ENCODE data around the gene PPAN.

DNA sequence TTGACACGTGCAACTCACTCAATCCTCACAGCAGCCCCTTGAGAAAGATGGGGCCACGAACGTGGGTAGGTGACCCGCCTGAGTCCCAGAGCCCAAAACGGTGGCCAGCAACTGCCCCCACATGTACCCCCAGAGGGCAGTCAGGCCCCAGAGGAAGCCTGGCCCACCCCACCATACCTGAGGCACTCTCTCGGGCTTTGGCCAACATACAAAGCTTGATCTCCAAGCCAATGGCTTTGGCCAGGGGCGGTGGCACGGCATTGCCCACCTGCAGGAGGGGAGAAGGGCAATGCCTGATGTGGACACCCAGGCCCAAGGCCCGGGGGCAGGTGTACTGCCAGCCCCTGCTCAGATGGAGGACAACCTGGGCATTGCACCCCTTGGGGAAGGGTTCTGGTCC, 27.9 kb downstream of the PPAN start:
- TF ChIP-seq POLR2AphosphoS5 (IDR thresholded peaks at IDR 0.05; ENCODE audit: low read depth, low read length) (no peak), POLR2A (IDR thresholded peaks at IDR 0.05; ENCODE audit: low read depth, low read length) (no peak)

Measured in GM12891 (cell line).